ENCODE data around the gene PPFIBP2. TPM values are rescaled to one million over a fixed set of nuclear protein-coding genes. Genes with fewer than 3 reads are reported as not detected.

The PPFIBP2 gene
- total RNA-seq, 5 donors from 2014 or later (not counting 1 experiment from before 2014, with no cell fraction given) = 12.5 to 46.6 (median 35.2) TPM

- ChIA-PET CTCF (interaction anchor here in 1 of 2 donors (1.3 kb wide), 1 partner anchor 44 kb away, joined by 3 read pairs; no protein-coding TSS in a partner anchor), POLR2A (no interaction called here)
- no peaks in the 10 kb centered on the region for H3K4me1 ChIP-seq (ENCODE audit: control insufficient read depth in 1 of 2, extremely low read depth in 1 of 2, insufficient read depth in 2 of 2, low read length in 2 of 2)
- peaks cover 0 to 42% of the 10 kb centered on the region in 2 donors for H3K36me3 ChIP-seq (ENCODE audit: control insufficient read depth in 2 of 2, extremely low read depth in 1 of 2, insufficient read depth in 1 of 2, low read length in 1 of 2)
- Mint-ChIP-seq H3K9me3 (no peaks in the 10 kb centered on the region), H3K36me3 (peaks cover 32% of the 10 kb centered on the region), H3K4me3 (no peak overlapping the region), H3K27ac (no peak overlapping the region), H3K4me1 (no peaks in the 10 kb centered on the region), H3K27me3 (no peaks in the 10 kb centered on the region)
- no peak overlapping the region for H3K27ac ChIP-seq (ENCODE audit: low read length)
- H3K27me3 ChIP-seq (replicated peaks in 1 of 2; ENCODE audit: control insufficient read depth in 2 of 2, extremely low read depth in 1 of 2, insufficient read depth in 2 of 2, low read length in 1 of 2) = no peaks in the 10 kb centered on the region
- DNase-seq (no peak), ATAC-seq (replicated peaks in 1 of 4) (no peak)
- H3K9me3 ChIP-seq = no peaks in the 10 kb centered on the region
- H3K4me3 ChIP-seq (ENCODE audit: control insufficient read depth in 1 of 2, extremely low read depth in 1 of 2, low read length in 1 of 2) = no peak overlapping the region
- no CpG with 5 or more reads among the region's 1 CpG for WGBS (ENCODE audit: insufficient coverage)
These were observed 107.8 kb downstream of the PPFIBP2 start for GRCh38 chr11:7621554-7621953.

GRCh38 chr11:7622721-7623120, 108.9 kb downstream of the PPFIBP2 start:
- no peaks in the 10 kb centered on the region for H3K9me3 Mint-ChIP-seq
- no peak overlapping the region for H3K4me3 Mint-ChIP-seq
- H3K27ac Mint-ChIP-seq = no peak overlapping the region
- Histone ChIP-seq H3K4me3 (ENCODE audit: control insufficient read depth in 1 of 2, extremely low read depth in 1 of 2, low read length in 1 of 2) (no peak overlapping the region), H3K9me3 (no peaks in the 10 kb centered on the region), H3K4me1 (ENCODE audit: control insufficient read depth in 1 of 2, extremely low read depth in 1 of 2, insufficient read depth in 2 of 2, low read length in 2 of 2) (no peaks in the 10 kb centered on the region), H3K36me3 (ENCODE audit: control insufficient read depth in 2 of 2, extremely low read depth in 1 of 2, insufficient read depth in 1 of 2, low read length in 1 of 2) (peaks cover 3 to 47% of the 10 kb centered on the region in 2 donors), H3K27ac (ENCODE audit: low read length) (no peak overlapping the region), H3K27me3 (replicated peaks in 1 of 2; ENCODE audit: control insufficient read depth in 2 of 2, extremely low read depth in 1 of 2, insufficient read depth in 2 of 2, low read length in 1 of 2) (peaks cover 0 to 2% of the 10 kb centered on the region in 2 experiments)
- WGBS (ENCODE audit: insufficient coverage) = 100% methylated on average over 1 of the region's 2 CpGs
- H3K27me3 Mint-ChIP-seq = no peaks in the 10 kb centered on the region
- ChIA-PET CTCF (no interaction called here), POLR2A (no interaction called here)
- peaks cover 31% of the 10 kb centered on the region for H3K36me3 Mint-ChIP-seq
- no peak for ATAC-seq (replicated peaks in 1 of 4)
- no peaks in the 10 kb centered on the region for H3K4me1 Mint-ChIP-seq
- DNase-seq = no peak

GRCh38 chr11:7628660-7629059, 114.9 kb downstream of the PPFIBP2 start:
- ChIA-PET POLR2A (no interaction called here), CTCF (interaction anchor here in 1 of 2 donors (1.0 kb wide), 1 partner anchor 9 kb away, joined by 3 read pairs; no protein-coding TSS in a partner anchor)
- Histone ChIP-seq H3K27me3 (replicated peaks in 1 of 2; ENCODE audit: control insufficient read depth in 2 of 2, extremely low read depth in 1 of 2, insufficient read depth in 2 of 2, low read length in 1 of 2) (peaks cover 0 to 2% of the 10 kb centered on the region in 2 experiments), H3K36me3 (ENCODE audit: control insufficient read depth in 2 of 2, extremely low read depth in 1 of 2, insufficient read depth in 1 of 2, low read length in 1 of 2) (peaks cover 7 to 81% of the 10 kb centered on the region in 2 donors), H3K9me3 (no peaks in the 10 kb centered on the region), H3K4me3 (ENCODE audit: control insufficient read depth in 1 of 2, extremely low read depth in 1 of 2, low read length in 1 of 2) (no peak overlapping the region), H3K4me1 (ENCODE audit: control insufficient read depth in 1 of 2, extremely low read depth in 1 of 2, insufficient read depth in 2 of 2, low read length in 2 of 2) (no peaks in the 10 kb centered on the region), H3K27ac (ENCODE audit: low read length) (no peak overlapping the region)
- no peaks in the 10 kb centered on the region for H3K9me3 Mint-ChIP-seq
- no peaks in the 10 kb centered on the region for H3K27me3 Mint-ChIP-seq
- no peak overlapping the region for H3K27ac Mint-ChIP-seq
- no peaks in the 10 kb centered on the region for H3K4me1 Mint-ChIP-seq
- DNase-seq (no peak), ATAC-seq (replicated peaks in 1 of 4) (no peak)
- WGBS (ENCODE audit: insufficient coverage) = no CpG with 5 or more reads among the region's 3 CpGs
- H3K36me3 Mint-ChIP-seq = peaks cover 41% of the 10 kb centered on the region
- no peak overlapping the region for H3K4me3 Mint-ChIP-seq

GRCh38 chr11:7630002-7630401, 116.2 kb downstream of the PPFIBP2 start:
- H3K27me3 ChIP-seq (replicated peaks in 1 of 2; ENCODE audit: control insufficient read depth in 2 of 2, extremely low read depth in 1 of 2, insufficient read depth in 2 of 2, low read length in 1 of 2) = peaks cover 0 to 4% of the 10 kb centered on the region in 2 experiments
- POLR2A ChIA-PET = no interaction called here
- H3K4me3 ChIP-seq (ENCODE audit: control insufficient read depth in 1 of 2, extremely low read depth in 1 of 2, low read length in 1 of 2) = no peak overlapping the region
- no peak for DNase-seq
- Mint-ChIP-seq H3K4me1 (no peaks in the 10 kb centered on the region), H3K27me3 (no peaks in the 10 kb centered on the region), H3K36me3 (peaks cover 46% of the 10 kb centered on the region), H3K27ac (no peak overlapping the region), H3K4me3 (no peak overlapping the region), H3K9me3 (no peaks in the 10 kb centered on the region)
- no peak for ATAC-seq (replicated peaks in 1 of 4)
- no peak overlapping the region for H3K27ac ChIP-seq (ENCODE audit: low read length)
- no peaks in the 10 kb centered on the region for H3K4me1 ChIP-seq (ENCODE audit: control insufficient read depth in 1 of 2, extremely low read depth in 1 of 2, insufficient read depth in 2 of 2, low read length in 2 of 2)
- 91% methylated on average over 1 of the region's 2 CpGs for WGBS (ENCODE audit: insufficient coverage)
- H3K36me3 ChIP-seq (ENCODE audit: control insufficient read depth in 2 of 2, extremely low read depth in 1 of 2, insufficient read depth in 1 of 2, low read length in 1 of 2) = peaks cover 7 to 84% of the 10 kb centered on the region in 2 donors
- CTCF ChIA-PET = no interaction called here
- no peaks in the 10 kb centered on the region for H3K9me3 ChIP-seq

- DNase-seq = no peak
- Histone ChIP-seq H3K36me3 (ENCODE audit: control insufficient read depth in 2 of 2, extremely low read depth in 1 of 2, insufficient read depth in 1 of 2, low read length in 1 of 2) (peaks cover 7 to 81% of the 10 kb centered on the region in 2 donors), H3K9me3 (no peaks in the 10 kb centered on the region), H3K27ac (ENCODE audit: low read length) (no peak overlapping the region), H3K27me3 (replicated peaks in 1 of 2; ENCODE audit: control insufficient read depth in 2 of 2, extremely low read depth in 1 of 2, insufficient read depth in 2 of 2, low read length in 1 of 2) (peaks cover 0 to 3% of the 10 kb centered on the region in 2 experiments), H3K4me3 (ENCODE audit: control insufficient read depth in 1 of 2, extremely low read depth in 1 of 2, low read length in 1 of 2) (no peak overlapping the region), H3K4me1 (ENCODE audit: control insufficient read depth in 1 of 2, extremely low read depth in 1 of 2, insufficient read depth in 2 of 2, low read length in 2 of 2) (no peaks in the 10 kb centered on the region)
- Mint-ChIP-seq H3K27me3 (no peaks in the 10 kb centered on the region), H3K9me3 (no peaks in the 10 kb centered on the region), H3K4me3 (no peak overlapping the region), H3K27ac (no peak overlapping the region), H3K36me3 (peaks cover 38% of the 10 kb centered on the region), H3K4me1 (no peaks in the 10 kb centered on the region)
- ATAC-seq (replicated peaks in 1 of 4) = no peak
- CTCF ChIA-PET = no interaction called here
- POLR2A ChIA-PET = no interaction called here
- WGBS (ENCODE audit: insufficient coverage) = 83% methylated on average over 2 of the region's 2 CpGs
These were observed 118.4 kb downstream of the PPFIBP2 start for GRCh38 chr11:7632211-7632610.

GRCh38 chr11:7635137-7635536, 121.3 kb downstream of the PPFIBP2 start:
- H3K27ac Mint-ChIP-seq = no peak overlapping the region
- no peak for DNase-seq
- Histone ChIP-seq H3K36me3 (ENCODE audit: control insufficient read depth in 2 of 2, extremely low read depth in 1 of 2, insufficient read depth in 1 of 2, low read length in 1 of 2) (peaks cover 13 to 77% of the 10 kb centered on the region in 2 donors), H3K4me3 (ENCODE audit: control insufficient read depth in 1 of 2, extremely low read depth in 1 of 2, low read length in 1 of 2) (no peak overlapping the region), H3K4me1 (ENCODE audit: control insufficient read depth in 1 of 2, extremely low read depth in 1 of 2, insufficient read depth in 2 of 2, low read length in 2 of 2) (no peaks in the 10 kb centered on the region), H3K27ac (ENCODE audit: low read length) (no peak overlapping the region), H3K9me3 (no peaks in the 10 kb centered on the region), H3K27me3 (replicated peaks in 1 of 2; ENCODE audit: control insufficient read depth in 2 of 2, extremely low read depth in 1 of 2, insufficient read depth in 2 of 2, low read length in 1 of 2) (peaks cover 0 to 3% of the 10 kb centered on the region in 2 experiments)
- no peaks in the 10 kb centered on the region for H3K27me3 Mint-ChIP-seq
- ATAC-seq (replicated peaks in 1 of 4) = no peak
- ChIA-PET CTCF (no interaction called here), POLR2A (no interaction called here)
- no peaks in the 10 kb centered on the region for H3K4me1 Mint-ChIP-seq
- peaks cover 44% of the 10 kb centered on the region for H3K36me3 Mint-ChIP-seq
- H3K9me3 Mint-ChIP-seq = no peaks in the 10 kb centered on the region
- H3K4me3 Mint-ChIP-seq = no peak overlapping the region
- 100% methylated on average over 2 of the region's 4 CpGs for WGBS (ENCODE audit: insufficient coverage)

GRCh38 chr11:7635708-7636107, 121.9 kb downstream of the PPFIBP2 start:
- peaks cover 46% of the 10 kb centered on the region for H3K36me3 Mint-ChIP-seq
- no peak for DNase-seq
- no peak overlapping the region for H3K27ac Mint-ChIP-seq

More at GRCh38 chr11:7635708-7636107, 121.9 kb downstream of the PPFIBP2 start:
- ChIA-PET POLR2A (no interaction called here), CTCF (no interaction called here)
- Histone ChIP-seq H3K9me3 (no peaks in the 10 kb centered on the region), H3K4me1 (ENCODE audit: control insufficient read depth in 1 of 2, extremely low read depth in 1 of 2, insufficient read depth in 2 of 2, low read length in 2 of 2) (no peaks in the 10 kb centered on the region), H3K36me3 (ENCODE audit: control insufficient read depth in 2 of 2, extremely low read depth in 1 of 2, insufficient read depth in 1 of 2, low read length in 1 of 2) (peaks cover 13 to 78% of the 10 kb centered on the region in 2 donors), H3K27ac (ENCODE audit: low read length) (no peak overlapping the region), H3K27me3 (replicated peaks in 1 of 2; ENCODE audit: control insufficient read depth in 2 of 2, extremely low read depth in 1 of 2, insufficient read depth in 2 of 2, low read length in 1 of 2) (peaks cover 0 to 3% of the 10 kb centered on the region in 2 experiments), H3K4me3 (ENCODE audit: control insufficient read depth in 1 of 2, extremely low read depth in 1 of 2, low read length in 1 of 2) (no peak overlapping the region)
- no peak for ATAC-seq (replicated peaks in 1 of 4)
- Mint-ChIP-seq H3K27me3 (no peaks in the 10 kb centered on the region), H3K4me1 (no peaks in the 10 kb centered on the region), H3K9me3 (no peaks in the 10 kb centered on the region), H3K4me3 (no peak overlapping the region)
- no CpG with 5 or more reads among the region's 4 CpGs for WGBS (ENCODE audit: insufficient coverage)

Measured in T-cell (primary cell).